Iris pigment epithelial cell (primary cell): Measurements from ENCODE around the gene PTX4.

Experiments
- DNase-seq: peaks from one replicate; pipeline ENCODE4 v3.0.0-alpha.2; 2011; ENCODE audit warnings: low read depth

The PTX4 gene

DNA sequence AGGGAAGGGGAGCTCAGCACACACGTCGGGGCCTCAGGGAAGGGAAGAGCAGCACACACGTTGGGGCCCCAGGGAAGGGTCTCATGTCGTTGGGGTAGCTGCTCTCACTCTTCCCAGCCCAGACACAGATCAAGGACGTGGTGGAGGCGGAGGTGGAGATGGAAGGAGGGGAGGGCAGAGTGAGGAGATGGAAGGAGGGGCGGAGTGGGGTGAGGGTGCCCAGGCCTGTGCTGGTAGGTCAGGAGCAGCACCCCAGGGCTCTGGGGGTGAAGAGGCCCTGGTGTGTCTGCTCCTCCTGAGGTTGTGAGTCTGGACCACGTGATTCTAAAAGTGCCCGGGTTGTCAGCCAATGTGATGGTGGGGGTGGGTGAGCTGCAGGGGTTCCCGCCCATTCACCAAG lies 28.8 kb downstream of the PTX4 start:
- DNase-seq, result no peak

DNA sequence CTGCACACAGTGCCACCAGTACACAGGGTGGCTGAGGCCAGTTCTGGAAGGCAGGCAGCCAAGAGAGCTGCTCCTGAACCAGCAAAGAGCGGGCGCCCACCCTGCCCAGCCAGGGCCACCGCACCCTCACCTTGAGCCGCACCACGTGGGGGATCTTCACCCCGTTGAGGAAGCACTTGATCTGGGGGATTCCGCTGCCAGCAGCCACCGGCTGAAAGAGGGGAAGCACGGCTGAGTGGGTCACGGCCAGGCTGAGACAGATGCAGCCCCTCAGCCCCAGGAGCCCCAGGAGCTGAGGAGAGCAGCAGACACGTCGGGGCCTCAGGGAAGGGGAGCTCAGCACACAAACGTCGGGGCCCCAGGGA lies 29.8 kb downstream of the PTX4 start:
- no peak for DNase-seq

DNA sequence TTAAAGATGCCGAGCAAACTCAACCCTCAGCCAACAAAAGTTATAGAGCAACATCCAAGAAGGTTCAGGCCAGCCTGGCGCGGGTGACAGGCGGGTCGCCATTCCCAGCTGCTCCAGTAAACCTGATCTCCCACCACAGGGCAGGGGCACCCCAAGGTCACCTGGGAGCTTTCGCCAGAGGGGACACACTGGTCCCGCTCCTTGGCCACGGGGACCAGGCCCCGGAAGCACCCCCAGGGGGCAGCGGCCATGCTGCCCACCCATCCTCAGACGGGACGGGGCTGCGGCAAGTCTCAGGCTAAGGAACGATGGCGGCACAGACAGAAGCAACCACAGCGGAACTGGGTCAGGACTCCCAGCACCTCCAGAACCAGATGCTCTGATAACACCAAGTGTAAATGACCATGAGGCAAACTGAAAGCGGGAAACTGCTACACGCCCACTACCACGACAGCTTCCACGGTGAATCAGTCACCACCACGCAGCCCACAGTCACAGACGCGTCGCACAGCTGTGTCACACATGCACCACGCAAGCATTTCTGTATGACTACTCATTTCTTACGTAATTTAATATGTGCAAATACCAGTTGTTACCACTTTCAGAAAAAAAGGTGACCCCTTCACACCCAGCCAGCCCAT lies 30.3 kb downstream of the PTX4 start:
- DNase-seq, result peak; percentile 26

DNA sequence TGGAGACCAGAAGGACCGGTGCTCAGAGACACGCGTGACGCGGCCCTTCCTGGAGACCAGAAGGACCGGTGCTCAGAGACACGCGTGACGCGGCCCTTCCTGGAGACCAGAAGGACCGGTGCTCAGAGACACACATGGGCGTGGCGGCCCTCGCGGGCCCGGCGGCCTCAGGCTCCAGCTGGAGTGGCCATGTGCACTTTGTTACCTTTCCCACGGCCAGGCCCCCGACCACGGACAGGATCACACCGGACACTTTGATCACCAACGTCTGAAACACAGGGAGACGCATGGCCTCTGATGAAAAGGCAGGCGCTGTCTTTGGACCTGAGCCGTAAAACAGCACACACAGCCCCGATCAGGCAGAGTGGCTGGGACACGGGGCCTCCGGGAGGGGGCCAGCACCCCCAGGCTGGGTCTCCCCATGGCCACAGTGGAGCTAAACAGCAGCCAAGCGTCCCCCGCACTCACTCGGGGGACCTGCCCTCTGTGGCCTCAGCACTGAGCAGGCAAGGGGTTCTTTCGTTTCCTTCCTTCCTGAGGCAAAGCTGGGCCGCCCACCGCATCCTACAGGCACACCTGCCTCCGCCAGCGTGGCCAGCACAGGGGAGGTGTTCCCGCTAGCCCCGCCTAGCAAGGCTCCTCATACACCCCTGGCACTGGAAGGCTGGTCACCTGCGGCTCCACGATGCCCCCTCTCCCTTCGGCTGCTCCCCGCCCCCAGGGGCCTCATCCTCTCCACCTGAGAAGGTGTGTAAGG lies 31.1 kb downstream of the PTX4 start:
- no peak for DNase-seq

DNA sequence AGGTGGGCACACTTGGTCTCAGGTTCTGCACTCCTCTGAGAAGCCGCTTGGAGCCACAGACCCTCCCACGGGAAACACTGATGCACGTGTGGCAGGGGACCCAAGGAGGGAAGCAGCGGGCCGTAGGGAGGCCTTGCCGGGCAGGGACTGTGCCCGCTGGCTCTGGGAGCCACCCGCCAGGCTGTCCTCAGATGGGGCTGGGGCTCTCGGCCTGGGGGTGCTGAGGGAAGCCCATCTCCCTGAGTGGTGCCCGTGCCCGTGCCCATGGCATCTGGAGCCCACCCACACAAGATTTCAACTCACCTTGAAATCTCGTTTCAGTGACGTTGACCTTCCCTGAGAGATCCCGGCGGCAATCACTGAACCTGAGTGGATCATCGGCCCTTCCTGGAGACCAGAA lies 31.8 kb downstream of the PTX4 start:
- no peak for DNase-seq

DNA sequence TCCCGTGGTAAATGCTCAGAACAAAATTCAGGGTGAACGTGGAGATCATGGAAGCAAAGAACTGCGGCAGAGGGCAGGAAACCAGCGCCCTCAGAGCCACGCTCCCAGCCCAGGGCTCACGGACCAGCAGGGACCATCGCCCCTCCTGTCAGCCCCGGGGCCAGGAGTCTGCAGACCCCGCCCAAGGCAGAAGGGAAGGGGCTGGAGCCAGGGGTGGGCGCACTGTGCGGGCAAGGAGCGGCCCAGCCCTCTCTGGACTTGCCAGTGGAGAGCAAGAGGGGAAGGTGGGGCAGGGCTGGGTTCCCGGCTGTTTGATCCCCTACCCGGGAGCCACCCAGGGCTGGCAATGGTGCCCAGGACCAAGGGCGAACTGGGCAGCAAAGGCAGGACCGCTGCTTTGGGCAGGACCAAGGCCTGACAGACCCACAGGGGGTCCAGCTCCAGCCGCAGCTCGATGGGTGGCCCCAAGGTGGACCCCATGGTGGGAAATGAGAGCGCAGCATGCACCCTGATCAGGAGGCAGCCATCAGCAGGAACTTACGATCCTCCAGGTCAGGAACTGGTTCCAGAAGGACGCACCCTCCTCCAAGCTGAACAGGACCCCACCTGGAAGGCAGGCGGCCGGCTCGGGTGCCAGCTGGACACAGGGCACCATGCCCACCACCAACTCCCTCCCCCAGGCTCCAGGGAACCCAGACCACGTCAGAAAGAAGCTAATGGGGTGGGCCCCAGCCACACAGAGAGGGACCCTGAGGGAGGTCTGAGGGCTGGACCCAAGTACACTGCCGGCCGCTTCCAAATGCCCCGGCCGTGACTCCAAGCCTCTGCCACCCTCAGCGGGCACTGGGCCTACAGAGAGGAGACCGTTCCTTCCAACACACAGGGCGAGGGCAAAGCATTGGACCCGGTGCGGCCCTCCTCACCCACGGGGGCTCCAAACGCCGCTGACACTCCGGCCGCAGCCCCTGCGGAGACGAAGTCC lies 33.3 kb downstream of the PTX4 start:
- no peak for DNase-seq

DNA sequence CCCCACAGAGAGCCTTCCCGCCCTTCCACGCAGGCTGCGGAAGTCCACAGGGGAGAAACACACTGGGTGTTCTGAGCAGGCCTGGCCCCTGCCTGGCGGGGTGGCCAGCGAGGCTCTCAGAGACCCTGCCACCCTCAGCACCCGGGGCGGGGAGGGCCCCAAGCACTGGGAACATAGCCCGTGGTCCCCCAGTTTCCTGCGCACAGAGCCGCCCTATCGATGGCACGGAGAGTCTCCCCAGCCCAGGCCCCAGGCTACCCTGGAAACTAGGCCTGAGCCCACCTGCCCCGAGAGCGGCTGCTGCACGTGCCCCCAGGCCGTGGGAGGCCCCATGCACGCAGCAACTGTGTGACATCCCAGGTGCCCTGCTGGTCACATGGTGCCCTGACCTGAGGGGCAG lies 34.2 kb downstream of the PTX4 start:
- DNase-seq, result no peak

DNA sequence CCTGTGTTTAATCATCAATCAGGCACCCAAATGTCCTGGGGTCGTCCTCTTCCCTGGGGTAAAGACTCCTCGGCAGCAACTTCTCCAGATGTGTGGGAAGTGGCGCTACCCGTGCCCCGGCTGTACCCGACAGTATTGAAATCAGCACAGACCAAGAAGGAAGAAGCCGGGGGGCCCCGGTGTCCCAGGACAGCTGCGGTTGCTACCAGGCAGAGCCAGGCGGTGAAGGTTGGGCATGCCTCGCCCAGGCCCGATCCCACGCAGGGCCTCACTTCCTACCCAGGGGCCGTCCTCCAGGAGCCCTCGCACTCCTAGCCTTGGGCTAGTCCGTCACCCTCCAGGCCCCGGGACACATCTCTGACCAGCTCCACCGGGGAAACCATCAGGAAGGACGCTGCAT lies 35.4 kb downstream of the PTX4 start:
- DNase-seq, result no peak

DNA sequence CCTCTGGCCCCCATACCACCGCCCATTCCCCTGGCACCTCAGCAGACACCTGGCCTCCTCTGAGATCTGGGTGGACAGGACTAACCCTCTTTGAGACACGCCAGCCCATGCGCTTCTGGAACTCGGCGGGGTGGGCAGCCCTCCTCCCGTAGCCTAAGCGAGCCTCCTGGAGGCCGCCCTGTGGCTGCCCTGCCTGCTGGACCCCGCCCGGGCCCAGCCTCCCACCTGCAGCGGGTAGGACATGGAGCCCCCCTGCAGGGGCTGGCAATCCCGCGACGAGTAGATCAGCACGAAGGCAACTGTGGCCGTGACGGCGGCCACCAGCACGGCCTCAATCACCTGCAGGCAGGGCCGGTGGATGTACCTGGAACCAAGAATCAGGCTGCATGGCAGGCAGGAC lies 36.2 kb downstream of the PTX4 start:
- no peak for DNase-seq

DNA sequence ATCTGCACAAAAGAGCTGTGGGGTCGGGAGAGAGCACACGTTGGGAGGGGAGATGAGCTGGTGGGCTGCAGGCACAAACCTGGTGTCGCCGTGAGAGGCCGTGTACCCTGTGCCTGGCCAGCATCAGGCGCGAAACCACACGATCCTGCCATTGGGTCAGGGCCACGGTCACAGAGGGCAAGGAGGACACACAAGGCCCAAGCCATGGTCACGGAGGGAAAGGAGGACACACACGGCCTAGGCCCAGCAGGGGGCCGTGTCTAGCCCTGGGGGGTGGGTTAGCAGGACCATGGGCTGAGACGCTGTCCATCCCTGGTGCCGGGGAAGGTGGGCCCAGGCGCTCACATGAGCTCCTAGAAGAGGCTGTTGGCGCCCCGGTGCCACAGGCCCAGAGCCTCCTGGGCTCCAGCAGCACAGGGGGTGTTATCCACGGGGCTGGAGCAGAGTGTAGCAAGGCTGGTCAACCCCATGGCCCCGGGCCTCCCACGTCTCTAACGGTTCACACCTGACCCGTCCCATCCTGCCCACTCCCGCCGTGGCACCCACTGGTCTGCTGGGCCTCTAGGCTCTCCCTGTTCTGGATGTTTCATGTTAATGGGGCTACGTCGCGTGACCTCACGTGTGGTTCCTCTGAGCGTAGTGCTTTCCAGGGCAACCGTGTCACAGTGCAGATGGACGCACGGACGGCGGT lies 36.9 kb downstream of the PTX4 start:
- no peak for DNase-seq

DNA sequence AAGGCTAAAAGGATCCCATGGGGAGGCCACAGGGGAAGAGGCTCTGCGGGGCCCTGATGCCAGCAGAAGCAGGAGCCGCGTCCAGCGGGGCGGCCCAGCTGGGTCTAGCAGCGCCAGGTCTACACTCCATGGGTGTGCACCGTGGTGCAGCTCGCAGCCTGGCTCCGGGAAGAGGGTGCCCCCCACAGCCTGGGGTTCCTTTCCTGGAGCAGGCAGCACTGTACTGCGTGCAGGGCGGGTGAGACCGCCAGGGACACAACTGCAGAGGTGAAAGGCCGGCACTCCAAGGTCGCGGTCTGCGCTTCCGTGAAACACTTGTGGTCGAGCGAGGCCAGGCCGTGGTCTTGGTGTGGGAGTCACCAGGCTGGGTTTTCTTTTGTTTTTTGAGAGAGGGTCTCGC lies 37.9 kb downstream of the PTX4 start:
- DNase-seq, result no peak

DNA sequence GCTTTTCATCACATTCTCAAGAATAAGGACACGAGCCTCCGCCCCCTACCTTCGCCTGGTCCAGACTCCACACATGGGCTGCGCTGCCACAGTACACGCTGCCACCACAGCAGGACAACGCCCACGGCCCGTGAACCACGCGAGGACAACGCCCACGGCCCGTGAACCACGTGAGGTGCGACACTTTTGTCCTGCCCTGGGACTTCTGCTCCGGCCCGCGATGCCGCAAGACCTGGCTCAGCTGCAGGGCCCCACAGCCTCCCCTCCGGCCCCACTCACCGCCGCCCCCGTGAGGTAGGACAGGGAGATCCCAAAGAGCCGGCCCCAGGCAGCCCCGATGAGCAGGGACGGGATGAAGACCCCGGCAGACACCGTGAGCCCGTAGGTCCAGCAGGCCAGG lies 38.5 kb downstream of the PTX4 start:
- DNase-seq, result no peak

DNA sequence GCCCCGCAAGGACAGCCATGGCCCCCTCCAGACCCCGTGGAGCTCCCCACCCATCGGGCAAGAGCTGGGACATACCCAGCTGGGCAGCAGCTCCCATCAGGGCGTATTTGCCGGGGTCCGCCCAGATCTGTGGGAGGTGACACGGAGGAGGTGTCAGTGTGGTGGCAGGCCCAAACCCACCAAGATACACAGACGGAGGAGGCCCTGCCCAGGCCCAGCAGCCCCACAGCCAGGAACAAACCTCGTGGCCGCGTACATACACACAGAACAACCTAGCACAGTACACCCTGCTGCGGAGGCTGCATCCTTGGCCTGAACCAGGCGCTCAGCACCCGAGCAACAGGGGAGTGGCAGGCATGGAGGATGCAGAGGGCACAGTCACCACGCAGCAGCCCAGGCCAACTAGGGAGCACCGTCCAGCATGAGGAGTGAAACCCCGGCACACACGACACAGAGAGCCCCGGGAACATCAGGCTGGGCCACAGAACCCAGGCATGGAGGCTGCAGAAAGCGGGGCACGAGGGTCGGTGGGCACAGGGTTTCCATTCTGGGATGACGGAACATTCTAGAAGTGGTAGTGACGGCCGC lies 39.4 kb downstream of the PTX4 start:
- no peak for DNase-seq

DNA sequence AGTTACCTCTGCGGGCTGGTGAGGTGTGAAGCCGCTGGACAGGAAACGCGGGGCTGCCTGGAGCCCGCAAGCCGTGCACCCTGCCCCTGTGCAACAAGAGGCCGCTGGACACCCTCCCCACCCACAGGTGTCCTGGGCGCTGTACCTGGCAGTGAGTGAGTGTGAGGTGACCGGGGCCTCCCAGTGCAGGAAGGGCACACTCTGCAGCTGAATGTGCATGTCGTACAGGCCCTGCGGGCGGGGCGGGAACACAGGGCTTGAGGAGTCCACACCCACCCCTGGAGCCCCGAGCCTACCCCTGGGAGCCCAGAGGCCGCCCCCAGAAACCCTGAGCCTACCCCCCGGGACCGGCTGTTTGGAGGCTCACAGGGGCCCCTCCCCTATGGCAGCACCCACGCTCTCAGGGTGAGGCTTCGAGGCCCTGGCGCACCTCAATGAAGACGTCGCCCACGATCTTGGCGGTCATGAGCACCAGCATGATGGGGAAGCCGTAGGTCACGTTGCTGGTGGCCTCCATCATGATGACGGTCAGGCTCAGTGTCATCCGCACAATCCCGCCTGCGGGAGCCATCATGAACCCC lies 40.1 kb downstream of the PTX4 start:
- no peak for DNase-seq

DNA sequence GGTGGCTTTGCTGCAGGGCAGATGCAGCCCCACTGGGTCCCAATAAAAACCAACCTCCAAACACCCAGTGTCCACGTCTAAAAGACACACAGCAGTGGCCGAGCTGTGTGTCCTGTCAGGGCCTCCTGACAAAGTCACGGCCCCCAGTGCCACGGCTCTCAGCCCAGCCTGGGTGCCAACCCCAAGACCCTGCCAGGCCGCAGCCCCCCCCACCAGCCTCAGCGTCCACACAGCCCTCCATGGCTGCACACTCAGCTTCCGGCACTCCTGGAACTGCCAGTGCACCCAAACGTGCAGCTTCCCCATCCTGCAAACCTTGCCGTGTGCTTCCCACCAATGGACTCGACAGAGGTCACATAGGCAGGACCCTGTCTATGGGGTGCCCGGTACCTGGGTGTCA lies 40.8 kb downstream of the PTX4 start:
- no peak for DNase-seq

DNA sequence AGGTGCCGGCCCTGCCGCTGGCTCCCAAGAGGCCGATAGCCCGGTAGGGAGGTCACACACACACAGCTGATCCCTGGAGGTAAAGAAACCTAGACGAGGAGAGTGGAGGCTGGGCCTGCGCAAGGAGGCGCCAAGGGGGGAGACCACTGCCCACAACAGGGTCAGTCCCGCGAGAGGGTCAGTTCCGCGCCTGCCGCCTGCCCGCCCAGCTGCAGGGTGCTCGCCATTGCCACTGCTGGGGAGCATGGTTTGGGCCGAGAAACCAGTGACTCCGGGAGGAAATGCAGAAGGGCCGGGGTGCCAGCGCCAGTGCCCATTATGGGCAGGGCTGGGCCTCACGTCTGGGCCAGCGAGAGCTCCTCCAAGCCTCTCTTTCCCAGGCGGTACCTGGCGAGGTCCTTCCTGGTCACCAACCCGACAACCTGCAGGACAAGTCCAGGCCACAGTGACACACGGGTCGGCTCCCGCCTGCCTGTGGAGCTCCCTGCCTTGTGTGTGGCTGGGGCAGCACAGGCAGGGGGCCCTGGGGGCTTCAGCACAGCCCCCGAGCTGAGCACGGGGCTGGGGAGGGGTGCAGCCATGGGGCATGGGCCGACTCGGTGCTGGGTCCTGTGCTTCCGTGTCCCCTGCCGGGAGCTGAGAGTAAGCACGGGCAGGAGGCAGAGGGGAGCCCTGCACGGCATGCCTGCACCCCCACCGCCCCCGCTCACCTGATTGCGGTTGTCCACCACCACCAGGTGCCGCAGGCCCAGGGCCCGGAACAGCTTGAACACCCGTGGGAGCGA lies 42.3 kb downstream of the PTX4 start:
- DNase-seq, result no peak

DNA sequence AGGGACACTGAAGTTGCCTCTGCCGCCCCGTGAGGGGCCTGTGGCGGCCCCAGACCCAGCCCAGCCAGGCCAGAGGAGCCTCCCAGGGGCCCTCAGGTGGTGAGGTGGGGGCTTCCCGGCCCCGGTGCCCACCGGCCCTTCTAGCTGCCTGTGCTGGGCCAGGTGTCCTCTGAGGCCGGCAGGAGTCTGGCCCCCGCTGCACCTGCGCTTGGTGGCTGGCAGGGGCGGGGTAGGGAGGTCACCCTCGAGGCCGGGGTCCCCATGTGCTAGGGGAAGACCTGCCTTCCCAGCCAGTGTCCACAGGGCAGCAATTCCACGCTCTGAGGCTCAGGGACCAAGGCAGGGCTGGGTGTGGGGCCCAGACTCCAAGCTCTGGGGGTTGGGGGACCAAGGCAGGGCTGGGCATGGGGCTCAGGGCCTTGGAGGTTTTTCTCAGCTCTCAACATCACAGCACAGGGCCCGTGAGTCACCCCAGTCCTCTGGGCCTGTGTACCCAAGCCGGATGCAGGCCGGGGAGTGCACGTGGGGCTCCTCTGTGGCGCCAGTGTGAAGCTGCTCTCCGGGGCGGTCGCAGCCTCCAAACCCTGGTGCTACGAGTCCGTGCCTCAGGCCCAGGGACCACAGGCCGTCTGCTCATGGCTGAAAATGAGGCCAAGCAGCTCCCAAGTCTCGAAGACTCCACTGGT lies 43.1 kb downstream of the PTX4 start:
- DNase-seq, result no peak

DNA sequence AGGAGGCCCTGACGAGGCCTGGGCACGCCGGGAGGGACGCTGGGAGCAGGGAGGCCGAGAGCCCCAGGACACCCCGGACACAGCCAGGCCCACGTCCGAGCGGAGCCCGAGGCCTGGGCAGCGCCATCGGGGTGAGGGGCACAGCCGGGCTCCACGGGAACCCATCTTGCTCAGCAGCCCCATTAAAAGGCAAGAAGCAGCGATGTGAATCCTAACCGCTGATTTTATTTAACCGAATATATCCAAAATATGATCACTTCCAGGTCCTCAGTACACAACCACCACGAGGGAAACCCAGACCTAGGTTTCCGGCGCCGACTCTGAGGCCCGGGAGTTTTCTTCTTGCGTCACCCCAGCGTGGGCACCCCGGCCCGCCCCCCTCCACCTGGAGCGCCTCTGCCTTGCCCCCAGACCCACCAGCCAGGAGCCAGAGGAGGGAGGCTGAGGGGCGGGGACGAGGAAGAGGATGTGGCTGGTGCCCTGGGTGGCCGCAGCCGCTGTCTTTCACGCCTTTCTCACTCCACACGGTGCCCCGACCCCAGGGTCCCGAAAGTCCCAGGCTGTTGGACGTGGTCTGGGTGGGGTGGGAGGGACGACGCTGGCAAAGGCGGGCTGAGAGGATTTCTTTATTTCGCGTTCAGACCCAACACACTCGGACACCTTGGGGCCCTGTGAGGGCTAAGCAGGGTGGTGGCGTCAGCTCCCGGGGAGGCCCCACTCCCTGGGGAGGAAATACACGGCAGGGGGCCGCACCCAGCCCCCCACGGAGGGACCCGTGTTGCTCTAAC lies 43.8 kb downstream of the PTX4 start:
- no peak for DNase-seq

DNA sequence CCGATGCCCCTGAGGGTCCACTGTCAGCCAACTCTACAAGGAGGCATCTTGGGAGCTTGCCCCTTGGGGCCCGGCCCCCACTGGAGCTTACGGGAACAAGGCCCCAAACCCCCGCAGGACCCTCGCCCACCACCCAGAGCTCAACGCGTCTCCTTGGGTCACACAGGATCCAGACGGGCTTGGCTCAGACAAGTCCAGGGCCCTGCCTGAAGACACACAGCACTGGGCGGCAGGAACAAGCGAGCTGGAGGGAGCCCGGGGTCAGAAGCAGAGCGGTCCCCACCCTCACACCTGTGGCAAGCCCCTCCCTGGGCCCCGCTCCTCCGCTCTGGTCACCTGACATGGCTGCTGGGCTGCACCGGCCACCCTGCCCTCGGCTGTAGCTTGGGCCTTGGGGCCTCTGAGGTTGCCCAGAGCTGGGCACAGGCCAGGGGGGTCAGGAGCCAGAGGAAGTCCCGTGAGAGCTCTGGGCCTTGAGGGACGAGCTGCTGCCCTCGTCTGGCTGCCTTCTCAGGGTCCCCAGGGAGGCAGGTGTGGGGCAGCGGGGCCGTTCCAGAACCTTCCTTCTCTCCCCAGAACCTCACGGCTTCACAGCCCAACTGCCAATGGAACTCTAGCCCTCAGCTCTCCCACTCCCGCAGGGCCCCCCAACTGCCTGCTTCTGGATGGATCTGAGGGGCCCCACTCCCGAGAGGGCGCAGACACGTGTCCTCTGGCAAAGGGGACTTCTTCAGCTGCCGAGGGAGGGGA lies 44.6 kb downstream of the PTX4 start, which contains the start of gene CCDC154:
Gene CCDC154, minus strand, starts transcription at position 577 of the 750 bp plus-strand sequence. Its CDS starts 234 bp downstream, at position 343.
- DNase-seq, result no peak
